T-cell (primary cell): Measurements from ENCODE around the gene BTBD8. TPM values are rescaled to one million over a fixed set of nuclear protein-coding genes. Genes with fewer than 3 reads are reported as not detected.

Source experiments
- ATAC-seq, 4 experiments: fragments of 200-7000 bp in 3 of 4; fragments of 150-1000 bp in 1 of 4; cut with Tn5 transposase; replicated peaks in 1 of 4; 1 replicate in 3 of 4; 2 replicates in 1 of 4; pipeline ENCODE4 v1.10.0; 2021; ENCODE audit warnings: moderate library complexity in 3 of 4, mild to moderate bottlenecking in 2 of 4, moderate number of reproducible peaks in 1 of 4
- CTCF ChIA-PET, 2 donors: fragments of 300-600 bp; sonication (Branson Sonifier 250); formaldehyde crosslinking; loops; one replicate each; lab custom pipeline; 2022; ENCODE audit warnings: antibody characterized with exemption in 2 of 2; lab: Charles Lee
- POLR2A ChIA-PET, 2 donors: fragments of 300-600 bp; sonication (Branson Sonifier 250); formaldehyde crosslinking; loops; one replicate each; lab custom pipeline; 2022; ENCODE audit warnings: antibody characterized with exemption in 2 of 2; lab: Charles Lee
- DNase-seq, 35 experiments: peaks; one replicate each; pipeline versions ENCODE4 v3.0.0 to v3.0.0-alpha.2; 2013 to 2023
- H3K27ac ChIP-seq: one replicate; pipeline ENCODE4 v1.5.1; 2013; ENCODE audit warnings: low read length
- H3K27me3 ChIP-seq, 2 experiments: replicated peaks in 1 of 2; 1 replicate in 1 of 2; 2 replicates in 1 of 2; pipeline versions ENCODE4 v1.6.1 to v1.7.0; 2013; ENCODE audit warnings: low read length in 1 of 2, mixed read lengths in 1 of 2; ENCODE audit not compliant: control insufficient read depth in 2 of 2, insufficient read depth in 2 of 2; ENCODE audit errors: extremely low read depth in 1 of 2
- H3K36me3 ChIP-seq, 2 donors: 1 replicate in 1 of 2; 2 replicates in 1 of 2; pipeline versions ENCODE4 v1.6.1 to v1.7.0; 2013; ENCODE audit warnings: low read length in 1 of 2; ENCODE audit not compliant: control insufficient read depth in 2 of 2, insufficient read depth in 1 of 2; ENCODE audit errors: extremely low read depth in 1 of 2
- H3K4me1 ChIP-seq, 2 experiments: 1 replicate in 1 of 2; 2 replicates in 1 of 2; pipeline versions ENCODE4 v1.6.1 to v1.7.0; 2013; ENCODE audit warnings: low read length in 2 of 2, mixed read lengths in 1 of 2; ENCODE audit not compliant: insufficient read depth in 2 of 2, control insufficient read depth in 1 of 2; ENCODE audit errors: extremely low read depth in 1 of 2
- H3K4me3 ChIP-seq, 2 donors: 1 replicate in 1 of 2; 2 replicates in 1 of 2; pipeline versions ENCODE4 v1.5.1 to v1.7.0; 2013; ENCODE audit warnings: mild to moderate bottlenecking in 2 of 2, low read length in 1 of 2, moderate library complexity in 1 of 2; ENCODE audit not compliant: control insufficient read depth in 1 of 2; ENCODE audit errors: extremely low read depth in 1 of 2
- H3K9me3 ChIP-seq: 2 replicates; pipeline ENCODE4 v1.7.0; 2013
- H3K27ac Mint-ChIP-seq, 2 donors: one replicate each; pipeline ENCODE4 v1.8.0; 2020 to 2021; ENCODE audit warnings: mild to moderate bottlenecking in 2 of 2, mixed read lengths in 2 of 2
- H3K27me3 Mint-ChIP-seq, 2 donors: one replicate each; pipeline ENCODE4 v1.8.0; 2021 to 2022; ENCODE audit warnings: mixed read lengths in 2 of 2
- H3K36me3 Mint-ChIP-seq: one replicate; pipeline ENCODE4 v1.8.0; 2021; ENCODE audit warnings: mixed read lengths
- H3K4me1 Mint-ChIP-seq, 3 donors: one replicate each; pipeline ENCODE4 v1.8.0; 2020 to 2022; ENCODE audit warnings: mixed read lengths in 3 of 3, mild to moderate bottlenecking in 1 of 3
- H3K4me3 Mint-ChIP-seq, 3 donors: one replicate each; pipeline ENCODE4 v1.8.0; 2020 to 2022; ENCODE audit warnings: mild to moderate bottlenecking in 3 of 3, mixed read lengths in 3 of 3, moderate library complexity in 3 of 3
- H3K9me3 Mint-ChIP-seq, 3 donors: one replicate each; pipeline ENCODE4 v1.8.0; 2020 to 2022; ENCODE audit warnings: mixed read lengths in 3 of 3
- WGBS: methylation state at CpG from one replicate; pipeline ENCODE4 v1.1.5; 2013; ENCODE audit warnings: missing lambda C conversion rate; ENCODE audit not compliant: insufficient coverage; 5-methylcytosine and 5-hydroxymethylcytosine counted together
- total RNA-seq, 35 experiments: library from RNA in 6 of 35; stranded (reverse) in 6 of 35; fragments of 120-200 nt in 1 of 35; gene quantifications; one replicate each; pipeline versions ENCODE4 v1.2.1 to v1.2.4 and lab custom pipeline; 2013 to 2026

The BTBD8 gene
- total RNA-seq, 5 donors from 2014 or later (not counting 1 experiment from before 2014, with no cell fraction given): 3.9 to 6.2 (median 5.3) TPM

- H3K4me1 ChIP-seq: no peaks in the 10 kb centered on the region
- H3K27me3 ChIP-seq: no peaks in the 10 kb centered on the region
- H3K27me3 Mint-ChIP-seq: no peaks in the 10 kb centered on the region
- no peaks in the 10 kb centered on the region for H3K4me1 Mint-ChIP-seq
- H3K4me3 Mint-ChIP-seq: no peak overlapping the region
- H3K9me3 ChIP-seq: no peaks in the 10 kb centered on the region
- CTCF ChIA-PET: interaction anchor here in 1 of 2 donors (1.4 kb wide), 1 partner anchor 12 kb away, joined by 3 read pairs; no protein-coding TSS in a partner anchor
- no CpG with 5 or more reads among the region's 2 CpGs for WGBS
- no peak overlapping the region for H3K27ac ChIP-seq
- DNase-seq (no peak), ATAC-seq (no peak)
- no peaks in the 10 kb centered on the region for H3K36me3 ChIP-seq
- H3K4me3 ChIP-seq: no peak overlapping the region
- peaks cover 58% of the 10 kb centered on the region for H3K36me3 Mint-ChIP-seq
- POLR2A ChIA-PET: no interaction called here
- H3K9me3 Mint-ChIP-seq: peaks cover 2 to 32% (median 15%) of the 10 kb centered on the region in 3 donors
- no peak overlapping the region for H3K27ac Mint-ChIP-seq
Measured at GRCh38 chr1:92154934-92155333, 74.8 kb downstream of the BTBD8 start.

GRCh38 chr1:92159593-92159992 lies 79.4 kb downstream of the BTBD8 start:
- POLR2A ChIA-PET: no interaction called here
- no peaks in the 10 kb centered on the region for H3K9me3 ChIP-seq
- H3K36me3 ChIP-seq: peaks cover 0 to 2% of the 10 kb centered on the region in 2 donors
- H3K27me3 ChIP-seq: no peaks in the 10 kb centered on the region
- H3K4me3 ChIP-seq: no peak overlapping the region
- H3K4me3 Mint-ChIP-seq: no peak overlapping the region
- CTCF ChIA-PET: no interaction called here
- no peaks in the 10 kb centered on the region for H3K27me3 Mint-ChIP-seq
- H3K4me1 Mint-ChIP-seq: no peaks in the 10 kb centered on the region
- H3K27ac Mint-ChIP-seq: no peak overlapping the region
- WGBS: 100% methylated on average over 1 of the region's 3 CpGs
- H3K27ac ChIP-seq: no peak overlapping the region
- H3K9me3 Mint-ChIP-seq: peaks cover 8 to 40% (median 16%) of the 10 kb centered on the region in 3 donors
- ATAC-seq (no peak), DNase-seq (no peak)
- no peaks in the 10 kb centered on the region for H3K4me1 ChIP-seq
- H3K36me3 Mint-ChIP-seq: peaks cover 61% of the 10 kb centered on the region

GRCh38 chr1:92165389-92165788 lies 85.2 kb downstream of the BTBD8 start:
- Histone ChIP-seq H3K9me3 (no peaks in the 10 kb centered on the region), H3K4me1 (no peaks in the 10 kb centered on the region), H3K27ac (no peak overlapping the region), H3K36me3 (peaks cover 0 to 2% of the 10 kb centered on the region in 2 donors), H3K27me3 (no peaks in the 10 kb centered on the region), H3K4me3 (no peak overlapping the region)
- H3K36me3 Mint-ChIP-seq: peaks cover 30% of the 10 kb centered on the region
- no peaks in the 10 kb centered on the region for H3K4me1 Mint-ChIP-seq
- no peak overlapping the region for H3K4me3 Mint-ChIP-seq
- no peak for DNase-seq
- ChIA-PET CTCF (no interaction called here), POLR2A (interaction anchor here in 1 of 2 donors (0.7 kb wide), 1 partner anchor 616 kb away, joined by 6 read pairs; no protein-coding TSS in a partner anchor)
- H3K27me3 Mint-ChIP-seq: no peaks in the 10 kb centered on the region
- peaks cover 0 to 7% (median 1%) of the 10 kb centered on the region in 3 donors for H3K9me3 Mint-ChIP-seq
- no peak overlapping the region for H3K27ac Mint-ChIP-seq
- 92% methylated on average over 1 of the region's 1 CpG for WGBS
- no peak for ATAC-seq

- Histone ChIP-seq H3K36me3 (no peaks in the 10 kb centered on the region), H3K9me3 (no peaks in the 10 kb centered on the region), H3K27ac (no peak overlapping the region), H3K4me1 (no peaks in the 10 kb centered on the region), H3K4me3 (no peak overlapping the region), H3K27me3 (no peaks in the 10 kb centered on the region)
- Mint-ChIP-seq H3K4me3 (no peak overlapping the region), H3K9me3 (no peaks in the 10 kb centered on the region), H3K27ac (no peak overlapping the region), H3K36me3 (peaks cover 18% of the 10 kb centered on the region), H3K4me1 (no peaks in the 10 kb centered on the region), H3K27me3 (no peaks in the 10 kb centered on the region)
- ChIA-PET CTCF (interaction anchor here in 1 of 2 donors (1.1 kb wide), 1 partner anchor 12 kb away, joined by 3 read pairs; no protein-coding TSS in a partner anchor), POLR2A (interaction anchor here in 1 of 2 donors (0.7 kb wide), 1 partner anchor 16 kb away, joined by 3 read pairs; no protein-coding TSS in a partner anchor)
- DNase-seq (no peak), ATAC-seq (no peak)
- WGBS: no CpG with 5 or more reads among the region's 1 CpG
Measured at GRCh38 chr1:92167151-92167550, 87.0 kb downstream of the BTBD8 start.

- DNase-seq: no peak
- ATAC-seq: no peak
- H3K9me3 Mint-ChIP-seq: no peaks in the 10 kb centered on the region
- H3K4me3 ChIP-seq: no peak overlapping the region
- no peaks in the 10 kb centered on the region for H3K4me1 Mint-ChIP-seq
- CTCF ChIA-PET: no interaction called here
- no peaks in the 10 kb centered on the region for H3K27me3 ChIP-seq
- H3K36me3 Mint-ChIP-seq: peaks cover 20% of the 10 kb centered on the region
- H3K36me3 ChIP-seq: no peaks in the 10 kb centered on the region
- no peak overlapping the region for H3K4me3 Mint-ChIP-seq
- H3K27ac ChIP-seq: no peak overlapping the region
- H3K4me1 ChIP-seq: no peaks in the 10 kb centered on the region
- H3K9me3 ChIP-seq: no peaks in the 10 kb centered on the region
- no peaks in the 10 kb centered on the region for H3K27me3 Mint-ChIP-seq
- POLR2A ChIA-PET: no interaction called here
- 98% methylated on average over 3 of the region's 5 CpGs for WGBS
- no peak overlapping the region for H3K27ac Mint-ChIP-seq
Measured at GRCh38 chr1:92168657-92169056, 88.5 kb downstream of the BTBD8 start.

- H3K36me3 ChIP-seq: no peaks in the 10 kb centered on the region
- Mint-ChIP-seq H3K9me3 (no peaks in the 10 kb centered on the region), H3K36me3 (peaks cover 23% of the 10 kb centered on the region), H3K27ac (no peak overlapping the region), H3K4me1 (no peaks in the 10 kb centered on the region), H3K27me3 (no peaks in the 10 kb centered on the region), H3K4me3 (no peak overlapping the region)
- no peak overlapping the region for H3K27ac ChIP-seq
- ChIA-PET POLR2A (no interaction called here), CTCF (no interaction called here)
- no peak for ATAC-seq
- no peak overlapping the region for H3K4me3 ChIP-seq
- DNase-seq: no peak
- WGBS: no CpG with 5 or more reads among the region's 2 CpGs
- H3K27me3 ChIP-seq: no peaks in the 10 kb centered on the region
- no peaks in the 10 kb centered on the region for H3K4me1 ChIP-seq
- no peaks in the 10 kb centered on the region for H3K9me3 ChIP-seq
Measured at GRCh38 chr1:92169214-92170005, 89.3 kb downstream of the BTBD8 start.
